H9 (cell line): ENCODE measurements around the gene UVSSA. TPM values are rescaled to one million over a fixed set of nuclear protein-coding genes. Genes with fewer than 3 reads are reported as not detected.

Source experiments
- DNase-seq: peaks from one replicate; pipeline ENCODE4 v3.0.0-alpha.2; 2017
- H2AFZ ChIP-seq: one replicate; pipeline ENCODE4 v1.6.1; 2013; ENCODE audit warnings: mild to moderate bottlenecking, low read length, control low read depth, moderate library complexity
- H2AK5ac ChIP-seq: 2 replicates; pipeline ENCODE4 v1.6.1; 2013; ENCODE audit warnings: low read length, control low read depth, mixed read lengths; ENCODE audit not compliant: insufficient read length
- H2BK120ac ChIP-seq: one replicate; pipeline ENCODE4 v1.6.1; 2013; ENCODE audit warnings: low read depth, mild to moderate bottlenecking, low read length, control low read depth, inconsistent platforms; ENCODE audit not compliant: poor library complexity, severe bottlenecking
- H2BK12ac ChIP-seq: 2 replicates; pipeline ENCODE4 v1.6.1; 2013; ENCODE audit warnings: low read length, control low read depth, mixed read lengths, low read depth; ENCODE audit not compliant: insufficient read length
- H2BK15ac ChIP-seq: 2 replicates; pipeline ENCODE4 v1.6.1; 2013; ENCODE audit warnings: low read depth, low read length, control low read depth
- H2BK20ac ChIP-seq: one replicate; pipeline ENCODE4 v1.6.1; 2013; ENCODE audit warnings: low read depth, mild to moderate bottlenecking, low read length, control low read depth, inconsistent platforms; ENCODE audit not compliant: poor library complexity, severe bottlenecking
- H2BK5ac ChIP-seq: 2 replicates; pipeline ENCODE4 v1.6.1; 2013; ENCODE audit warnings: low read length, control low read depth, mixed read lengths; ENCODE audit not compliant: insufficient read length
- H3K14ac ChIP-seq: 2 replicates; pipeline ENCODE4 v1.6.1; 2013; ENCODE audit warnings: low read length, control low read depth; ENCODE audit not compliant: insufficient read depth
- H3K18ac ChIP-seq: 2 replicates; pipeline ENCODE4 v1.6.1; 2013; ENCODE audit warnings: low read depth, mild to moderate bottlenecking, mixed read lengths, low read length, control low read depth; ENCODE audit not compliant: insufficient read length
- H3K23ac ChIP-seq: 2 replicates; pipeline ENCODE4 v1.6.1; 2013; ENCODE audit warnings: low read length, control low read depth, mixed read lengths, low read depth; ENCODE audit not compliant: insufficient read length
- H3K23me2 ChIP-seq: 2 replicates; pipeline ENCODE4 v1.6.1; 2013; ENCODE audit warnings: low read depth, mild to moderate bottlenecking, mixed read lengths, low read length, control low read depth; ENCODE audit not compliant: insufficient read length, poor library complexity, severe bottlenecking
- H3K27ac ChIP-seq: 2 replicates; pipeline ENCODE4 v1.5.1; 2013; ENCODE audit warnings: low read length, control low read depth, mixed read lengths, low read depth; ENCODE audit not compliant: insufficient read length
- H3K27me3 ChIP-seq: 2 replicates; pipeline ENCODE4 v1.6.1; 2013; ENCODE audit warnings: low read length, control low read depth, inconsistent platforms; ENCODE audit not compliant: insufficient read depth
- H3K4ac ChIP-seq: 2 replicates; pipeline ENCODE4 v1.6.1; 2013; ENCODE audit warnings: low read depth, mild to moderate bottlenecking, control low read depth, inconsistent platforms, low read length, moderate library complexity
- H3K4me1 ChIP-seq: 2 replicates; pipeline ENCODE4 v1.6.1; 2013; ENCODE audit warnings: low read length, control low read depth, inconsistent platforms; ENCODE audit not compliant: insufficient read depth
- H3K4me2 ChIP-seq: 2 replicates; pipeline ENCODE4 v1.6.1; 2013; ENCODE audit warnings: low read length, control low read depth, mixed read lengths; ENCODE audit not compliant: insufficient read length, insufficient read depth
- H3K56ac ChIP-seq: 2 replicates; pipeline ENCODE4 v1.6.1; 2013; ENCODE audit warnings: low read depth, mild to moderate bottlenecking, mixed read lengths, low read length, control low read depth; ENCODE audit not compliant: insufficient read length
- H3K79me1 ChIP-seq: 2 replicates; pipeline ENCODE4 v1.6.1; 2013; ENCODE audit warnings: low read depth, mild to moderate bottlenecking, moderate library complexity, low read length, control low read depth, inconsistent platforms; ENCODE audit not compliant: insufficient read depth, poor library complexity, severe bottlenecking
- H3K79me2 ChIP-seq: 2 replicates; pipeline ENCODE4 v1.6.1; 2013; ENCODE audit warnings: low read length, control low read depth, inconsistent platforms; ENCODE audit not compliant: insufficient read depth
- H3K9ac ChIP-seq: 2 replicates; pipeline ENCODE4 v1.6.1; 2013; ENCODE audit warnings: low read length, control low read depth, mixed read lengths; ENCODE audit not compliant: insufficient read length; ENCODE audit errors: extremely low read depth
- H3K9me3 ChIP-seq: one replicate; pipeline ENCODE4 v1.6.1; 2013; ENCODE audit warnings: low read depth, low read length, inconsistent platforms; ENCODE audit not compliant: control insufficient read depth
- H3T11ph ChIP-seq: one replicate; pipeline ENCODE4 v1.6.1; 2013; ENCODE audit warnings: mild to moderate bottlenecking, low read length, control low read depth, inconsistent platforms
- H4K20me1 ChIP-seq: one replicate; pipeline ENCODE4 v1.6.1; 2013; ENCODE audit not compliant: control insufficient read depth, insufficient read length, insufficient read depth
- H4K5ac ChIP-seq: 2 replicates; pipeline ENCODE4 v1.6.1; 2013; ENCODE audit warnings: low read depth, mild to moderate bottlenecking, mixed read lengths, low read length, control low read depth; ENCODE audit not compliant: insufficient read length
- H4K8ac ChIP-seq: replicated peaks from 2 replicates; pipeline ENCODE4 v1.6.1; 2013; ENCODE audit warnings: low read length, control low read depth, mixed read lengths, low read depth; ENCODE audit not compliant: insufficient read length
- H4K91ac ChIP-seq: 2 replicates; pipeline ENCODE4 v1.6.1; 2013; ENCODE audit warnings: low read depth, mild to moderate bottlenecking, moderate library complexity, mixed read lengths, low read length, control low read depth; ENCODE audit not compliant: insufficient read length
- H3K27ac Mint-ChIP-seq, 3 experiments: 2 replicates in 2 of 3; 3 replicates in 1 of 3; pipeline ENCODE4 v1.8.0; 2020 to 2021; ENCODE audit warnings: mixed read lengths in 3 of 3, mild to moderate bottlenecking in 1 of 3, moderate library complexity in 1 of 3
- H3K27me3 Mint-ChIP-seq: 2 replicates; pipeline ENCODE4 v1.8.0; 2021; ENCODE audit warnings: low read depth, mild to moderate bottlenecking, moderate library complexity, mixed read lengths
- H3K36me3 Mint-ChIP-seq, 3 experiments: 2 replicates in 2 of 3; 3 replicates in 1 of 3; pipeline ENCODE4 v1.8.0; 2020 to 2021; ENCODE audit warnings: low read depth in 3 of 3, mixed read lengths in 3 of 3; ENCODE audit not compliant: insufficient read depth in 1 of 3
- H3K4me1 Mint-ChIP-seq, 2 experiments: 2 replicates each; pipeline ENCODE4 v1.8.0; 2020; ENCODE audit warnings: mixed read lengths in 2 of 2
- H3K4me3 Mint-ChIP-seq, 2 experiments: 2 replicates in 1 of 2; 3 replicates in 1 of 2; pipeline ENCODE4 v1.8.0; 2020 to 2021; ENCODE audit warnings: mild to moderate bottlenecking in 2 of 2, mixed read lengths in 2 of 2, moderate library complexity in 1 of 2
- H3K9me3 Mint-ChIP-seq, 2 experiments: 2 replicates in 1 of 2; 3 replicates in 1 of 2; pipeline ENCODE4 v1.8.0; 2020; ENCODE audit warnings: mild to moderate bottlenecking in 2 of 2, mixed read lengths in 2 of 2, moderate library complexity in 1 of 2
- CTCF ChIP-seq: fragments of 200-600 bp; sonication (generic); conservative IDR thresholded peaks from 3 replicates; pipeline ENCODE4 v1.8.0; 2021; ENCODE audit warnings: antibody characterized with exemption, mild to moderate bottlenecking
- WGBS: extraction: QIAGEN DNeasy Blood & Tissue Kit; methylation state at CpG from one replicate; pipeline ENCODE4 v1.1.7; 2013; ENCODE audit warnings: missing lambda C conversion rate, low lambda C conversion rate, mixed read lengths; ENCODE audit not compliant: insufficient read length; ENCODE audit errors: extremely low coverage; 5-methylcytosine and 5-hydroxymethylcytosine counted together
- total RNA-seq: library from RNA; stranded (reverse); gene quantifications from 2 replicates; pipeline ENCODE4 v1.2.1, GENCODE V29; 2021

The UVSSA gene
- total RNA-seq, 1 experiment from 2014 or later = 15.9 TPM

GRCh38 chr4:1302159-1302558, 44.8 kb upstream of the UVSSA start:
- no peaks in the 10 kb centered on the region for H3K27me3 Mint-ChIP-seq
- Histone ChIP-seq H3K27ac (no peak overlapping the region), H3K79me2 (peaks cover 33% of the 10 kb centered on the region; the same call in 1 of the 2 replicates), H3K4me2 (no peak overlapping the region), H2BK20ac (no peak overlapping the region), H3K4me1 (no peaks in the 10 kb centered on the region), H4K5ac (no peak overlapping the region), H3K23me2 (no peaks in the 10 kb centered on the region), H3K79me1 (peaks cover 9% of the 10 kb centered on the region), H3T11ph (no peak overlapping the region), H3K56ac (no peak overlapping the region), H3K18ac (no peak overlapping the region), H3K9me3 (no peaks in the 10 kb centered on the region), H2BK5ac (no peak overlapping the region), H3K14ac (no peak overlapping the region), H4K91ac (no peak overlapping the region), H3K9ac (no peak overlapping the region), H2AK5ac (no peak overlapping the region), H2BK12ac (no peak overlapping the region), H2BK15ac (no peak overlapping the region), H4K8ac (no peak overlapping the region), H3K23ac (no peak overlapping the region), H4K20me1 (no peaks in the 10 kb centered on the region), H2BK120ac (no peak overlapping the region), H2AFZ (no peak overlapping the region), H3K4ac (no peak overlapping the region), H3K27me3 (no peaks in the 10 kb centered on the region)
- no peak for TF ChIP-seq CTCF
- no peaks in the 10 kb centered on the region for H3K9me3 Mint-ChIP-seq
- no peak overlapping the region for H3K27ac Mint-ChIP-seq
- no peak for DNase-seq
- peaks cover 4 to 39% (median 26%) of the 10 kb centered on the region in 3 experiments for H3K36me3 Mint-ChIP-seq
- H3K4me3 Mint-ChIP-seq = no peak overlapping the region
- peaks cover 10 to 13% of the 10 kb centered on the region in 2 experiments for H3K4me1 Mint-ChIP-seq
- WGBS = no CpG with 5 or more reads among the region's 4 CpGs
